GM19438 (cell line): ENCODE results near the gene LDB2.
"Not testable (repeated sequence)": the region's sequence is repeated elsewhere in the genome, so short reads cannot be mapped to it uniquely, and the experiment has no call there.

ENCODE experiments used
- ATAC-seq: cut with Tn5 transposase; IDR thresholded peaks from one replicate; pipeline ENCODE4 v1.9.1; 2021; ENCODE audit warnings: low read depth; ENCODE audit not compliant: unreplicated experiment

LDB2 gene

DNA sequence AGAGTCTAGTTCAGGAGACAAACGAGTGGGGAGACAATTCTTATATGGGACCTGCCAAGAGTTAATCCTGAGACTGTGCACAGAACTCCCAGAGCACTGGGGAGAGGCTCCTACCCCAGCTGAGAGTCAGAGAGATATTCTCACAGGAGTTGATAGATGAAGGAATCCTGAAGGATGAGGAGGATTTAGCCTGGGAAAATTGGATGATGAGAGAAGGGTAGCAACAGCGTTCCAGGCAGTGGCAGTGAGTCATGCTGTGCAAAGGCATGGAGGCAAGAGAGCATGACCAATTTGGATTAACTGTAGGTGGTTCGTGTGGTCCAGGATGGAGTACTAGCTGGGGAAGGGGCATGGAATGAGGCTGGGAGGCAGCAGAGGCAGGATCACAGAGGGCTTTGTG lies 318.6 kb downstream of the LDB2 start:
- ATAC-seq: no peak

DNA sequence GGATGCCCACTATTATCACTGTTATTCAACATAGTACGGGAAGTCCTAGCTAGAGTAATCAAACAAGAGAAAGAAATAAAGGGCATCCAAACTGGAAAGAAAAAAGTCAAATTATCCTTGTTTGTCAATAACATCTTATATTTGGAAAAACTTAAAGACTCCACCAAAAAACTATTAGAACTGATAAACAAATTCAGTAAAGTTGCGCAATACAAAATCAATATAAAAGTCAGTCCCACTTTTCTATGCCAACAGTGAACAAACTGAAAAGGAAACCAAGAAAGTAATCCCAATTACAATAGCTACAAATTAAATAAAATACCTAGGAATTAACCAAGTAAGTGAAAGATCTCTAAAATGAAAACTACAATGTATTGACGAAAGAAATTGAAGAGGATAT lies 321.3 kb downstream of the LDB2 start:
- no peak for ATAC-seq

DNA sequence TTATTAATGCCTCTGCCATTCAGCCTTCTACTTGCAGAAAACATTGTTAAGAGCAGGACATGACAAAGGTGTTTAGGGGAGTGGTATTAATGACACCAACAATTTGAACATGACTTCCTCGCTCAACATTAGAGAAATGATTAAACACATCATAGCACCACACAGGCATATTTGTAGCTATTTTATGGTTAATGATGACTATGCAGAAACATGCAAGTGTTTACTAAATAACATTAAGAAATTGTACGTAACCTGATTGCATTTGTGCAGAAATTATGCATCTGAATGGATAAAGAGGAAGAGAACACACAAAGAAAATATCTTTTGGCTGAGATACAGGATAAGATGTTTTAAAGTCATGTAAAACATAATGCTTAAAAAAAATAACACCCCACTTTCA lies 323.5 kb downstream of the LDB2 start:
- no peak for ATAC-seq

DNA sequence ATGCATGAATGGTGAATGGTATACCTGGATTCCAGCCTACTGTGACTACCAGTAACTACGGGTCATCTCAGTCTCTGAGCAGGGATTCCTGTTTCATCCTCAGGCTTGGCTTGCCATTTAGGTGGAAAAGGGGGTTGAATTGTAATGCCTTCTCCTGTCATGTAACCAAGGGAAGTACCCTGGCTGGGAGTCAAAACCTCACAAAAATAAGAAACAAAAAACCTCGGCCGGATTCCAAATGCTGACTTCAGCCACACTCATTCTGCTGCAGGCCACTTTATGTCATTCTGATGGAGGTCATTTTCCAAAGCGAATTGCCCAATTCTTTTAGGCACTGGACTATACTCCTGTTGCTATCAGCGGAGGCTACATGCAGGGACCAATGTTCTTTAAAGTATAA lies 324.7 kb downstream of the LDB2 start:
- ATAC-seq: no peak

DNA sequence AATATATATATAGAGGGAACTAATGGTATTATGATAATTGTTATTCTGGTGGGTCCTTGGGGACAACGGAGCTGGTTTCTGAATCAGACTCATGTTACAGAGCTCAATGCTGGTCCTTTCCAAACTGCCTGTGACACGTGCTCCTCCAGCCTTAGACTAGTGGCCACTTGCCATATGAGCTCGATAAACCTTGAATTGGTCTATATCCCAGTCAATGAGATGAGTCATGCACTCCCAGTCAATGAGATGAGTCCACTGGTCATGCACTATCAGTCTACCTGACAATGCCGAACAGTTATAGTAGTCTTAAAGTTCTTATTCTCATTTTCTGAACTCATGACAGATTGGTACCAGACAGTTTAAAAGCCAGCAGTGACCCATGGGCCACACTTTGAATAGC lies 325.2 kb downstream of the LDB2 start:
- no peak for ATAC-seq

DNA sequence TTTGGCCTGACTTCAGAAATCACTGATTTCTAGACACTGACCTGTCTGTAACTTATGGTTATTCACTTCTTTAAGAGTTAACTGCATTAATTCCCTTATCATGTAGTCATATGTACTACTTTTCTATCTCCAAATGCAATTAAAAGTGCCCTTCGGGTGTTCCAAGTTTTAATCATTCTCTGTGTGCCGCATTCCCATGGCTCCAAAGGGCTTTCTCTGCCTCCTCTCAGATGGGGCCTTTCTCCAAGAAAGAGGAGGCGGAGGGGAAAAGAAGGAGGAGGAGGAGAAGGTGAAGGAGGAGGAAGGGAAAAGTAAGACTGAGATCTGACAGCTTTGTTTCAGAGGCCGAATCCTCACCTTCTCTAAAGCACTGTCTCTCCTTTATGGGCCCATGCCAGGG lies 325.8 kb downstream of the LDB2 start:
- no peak for ATAC-seq

DNA sequence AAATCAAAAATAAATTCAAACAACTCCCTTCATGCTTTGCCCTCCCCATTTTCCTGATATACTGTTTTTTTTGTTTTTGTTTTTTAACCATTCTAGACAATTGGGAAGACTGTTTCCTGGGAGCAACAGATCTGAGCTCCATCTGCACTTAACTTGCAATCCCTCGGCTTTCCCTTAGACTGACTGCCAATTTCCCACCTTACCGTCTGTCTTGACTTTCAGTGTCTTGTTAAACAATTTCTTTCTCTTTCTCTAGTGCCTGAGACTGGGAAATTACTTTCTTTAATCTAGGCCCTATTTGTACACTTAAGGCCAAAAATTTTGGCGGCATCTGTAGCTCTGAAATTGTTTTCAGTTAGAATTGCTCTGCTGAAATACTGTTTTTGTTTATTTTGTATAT lies 326.3 kb downstream of the LDB2 start:
- no peak for ATAC-seq

DNA sequence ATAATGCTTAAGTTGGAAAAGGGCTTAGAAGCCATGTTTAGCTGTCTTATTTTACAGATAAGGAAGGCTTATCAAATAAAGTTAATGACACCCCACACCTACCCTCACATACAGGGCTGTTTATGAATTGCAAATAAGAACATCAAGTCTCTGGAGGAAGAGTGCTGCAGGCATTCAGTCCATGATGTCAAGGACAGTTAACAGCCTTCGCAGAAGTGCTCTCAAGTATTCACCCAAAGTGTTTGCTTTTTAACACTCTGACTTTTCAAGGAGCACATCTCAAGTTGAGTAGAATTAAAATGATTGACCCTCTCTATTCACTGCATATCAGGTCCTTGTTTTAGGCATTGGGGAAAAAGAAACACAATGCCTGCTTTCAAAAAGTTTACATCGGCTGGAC lies 328.7 kb downstream of the LDB2 start:
- ATAC-seq: no peak

DNA sequence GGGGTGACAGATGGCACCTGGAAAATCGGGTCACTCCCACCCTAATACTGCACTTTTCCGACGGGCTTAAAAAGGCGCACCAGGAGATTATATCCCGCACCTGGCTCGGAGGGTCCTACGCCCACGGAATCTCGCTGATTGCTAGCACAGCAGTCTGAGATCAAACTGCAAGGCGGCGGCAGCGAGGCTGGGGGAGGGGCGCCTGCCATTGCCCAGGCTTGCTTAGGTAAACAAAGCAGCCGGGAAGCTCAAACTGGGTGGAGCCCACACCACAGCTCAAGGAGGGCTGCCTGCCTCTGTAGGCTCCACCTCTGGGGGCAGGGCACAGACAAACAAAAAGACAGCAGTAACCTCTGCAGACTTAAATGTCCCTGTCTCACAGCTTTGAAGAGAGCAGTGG lies 341.1 kb downstream of the LDB2 start:
- not testable (repeated sequence) for ATAC-seq

DNA sequence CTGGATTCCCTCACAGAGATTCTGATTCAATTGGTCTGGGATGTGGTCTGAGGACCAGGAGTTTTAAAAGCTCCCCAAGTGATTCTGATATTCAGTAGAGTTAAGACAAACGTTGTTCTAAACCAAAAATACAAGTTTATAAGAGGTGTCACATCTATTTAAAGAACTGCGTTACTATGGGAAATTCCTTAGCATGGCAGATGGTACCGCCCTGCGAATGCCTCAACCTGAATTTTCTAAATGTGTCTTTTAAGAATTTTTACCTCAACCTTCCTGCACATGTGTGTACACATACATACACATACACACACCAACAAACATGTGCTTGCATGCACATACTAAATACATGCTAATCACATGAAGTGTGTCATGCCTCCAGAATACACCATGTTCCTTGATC lies 343.3 kb downstream of the LDB2 start:
- ATAC-seq: no peak

DNA sequence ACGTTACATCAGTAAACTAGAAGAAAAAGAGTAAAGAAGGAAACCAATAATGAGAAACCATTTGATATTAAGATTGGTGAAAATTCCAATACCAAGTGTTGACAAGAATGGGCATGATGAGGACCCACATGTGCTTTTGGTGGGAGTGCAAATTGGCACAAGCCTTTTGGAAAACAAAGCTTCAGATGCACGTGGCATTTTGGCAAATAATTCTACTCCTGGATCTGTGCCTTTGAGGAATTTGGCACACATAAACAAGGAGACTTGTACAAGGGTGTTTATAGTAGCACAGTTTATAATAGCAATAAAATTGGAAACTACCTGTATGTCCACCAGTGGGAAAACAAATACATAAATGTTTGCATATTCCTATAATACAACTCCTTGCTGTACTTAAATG lies 347.9 kb downstream of the LDB2 start:
- ATAC-seq: no peak

DNA sequence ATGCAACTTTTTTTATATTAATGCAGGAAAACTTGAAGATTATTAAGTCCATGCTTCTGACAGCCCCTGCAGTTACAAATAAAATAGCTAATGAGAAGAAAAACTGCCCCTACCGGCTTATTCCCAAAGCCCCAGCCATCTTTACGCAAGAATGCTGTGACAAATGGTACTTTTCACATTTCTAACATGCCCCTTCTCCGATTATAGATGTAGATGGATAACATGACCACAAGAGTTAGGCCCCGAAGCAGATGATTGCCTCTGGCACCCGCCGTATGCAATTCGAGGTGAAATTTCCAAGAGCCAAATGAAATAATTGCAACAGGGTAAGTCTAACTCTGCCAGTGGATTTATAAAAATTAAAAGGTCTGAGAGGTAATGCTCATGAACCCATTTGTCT lies 352.8 kb downstream of the LDB2 start:
- no peak for ATAC-seq

DNA sequence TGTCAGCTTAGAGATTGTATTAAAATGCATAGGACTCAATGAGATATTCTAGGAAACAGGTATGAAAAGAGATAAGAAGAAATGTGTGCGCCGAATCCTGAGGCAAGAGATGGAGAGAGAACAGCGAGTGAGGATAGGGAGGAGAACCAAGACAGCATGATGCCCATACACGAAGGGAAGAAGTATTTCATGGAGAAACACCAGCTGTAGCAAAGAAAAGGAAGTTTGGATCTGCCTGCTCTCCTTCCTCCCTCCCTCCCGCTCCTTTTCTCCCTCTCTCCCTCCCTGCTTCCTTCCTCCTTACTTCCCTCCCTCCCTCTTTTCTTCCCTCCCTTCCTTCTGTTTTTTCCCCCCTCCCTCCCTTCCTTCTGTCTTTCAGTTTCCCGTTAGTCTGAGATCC lies 353.6 kb downstream of the LDB2 start:
- no peak for ATAC-seq

DNA sequence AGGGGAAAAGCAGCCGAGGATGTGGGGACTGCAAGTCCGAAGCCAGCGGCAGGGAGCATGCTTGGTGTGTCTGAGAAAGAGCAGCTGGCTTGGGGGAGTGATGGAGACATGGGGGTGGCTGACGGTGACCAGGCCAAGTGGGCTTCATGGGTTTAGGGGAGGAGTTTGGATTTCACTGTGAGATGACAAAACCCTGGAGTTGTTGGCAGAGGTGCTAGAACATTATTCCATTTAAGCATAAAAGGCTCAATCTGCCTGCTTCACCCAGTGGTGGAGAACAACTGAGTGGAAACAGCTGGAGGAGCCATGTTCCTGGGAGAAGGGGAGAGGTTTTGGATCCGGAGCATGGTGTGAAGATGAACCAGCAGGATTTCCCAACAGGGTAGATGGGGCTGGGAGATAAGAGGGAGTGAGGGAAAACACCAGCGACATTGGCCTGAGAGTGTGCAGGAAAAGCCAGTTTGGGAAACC lies 354.2 kb downstream of the LDB2 start:
- ATAC-seq: no peak

DNA sequence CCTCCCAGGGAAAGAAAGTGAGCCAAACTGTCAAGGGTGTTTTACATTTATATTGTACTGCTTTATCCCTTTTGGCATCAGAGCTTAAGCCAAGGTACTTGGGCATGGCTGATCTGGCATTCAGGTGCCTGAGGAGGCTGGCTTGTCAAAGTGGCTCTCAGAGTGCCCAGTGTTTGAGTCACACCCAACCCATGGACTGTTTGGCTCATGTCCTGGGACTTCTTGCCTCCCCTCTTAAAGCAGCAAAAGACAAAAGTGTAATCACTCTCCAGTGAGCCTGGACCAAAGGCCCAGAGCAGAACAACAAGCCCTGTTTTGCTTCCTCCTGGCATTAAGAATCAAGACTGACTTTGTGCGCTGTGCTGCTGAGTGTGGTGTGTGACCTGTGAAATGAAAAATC lies 360.5 kb downstream of the LDB2 start:
- ATAC-seq: no peak

DNA sequence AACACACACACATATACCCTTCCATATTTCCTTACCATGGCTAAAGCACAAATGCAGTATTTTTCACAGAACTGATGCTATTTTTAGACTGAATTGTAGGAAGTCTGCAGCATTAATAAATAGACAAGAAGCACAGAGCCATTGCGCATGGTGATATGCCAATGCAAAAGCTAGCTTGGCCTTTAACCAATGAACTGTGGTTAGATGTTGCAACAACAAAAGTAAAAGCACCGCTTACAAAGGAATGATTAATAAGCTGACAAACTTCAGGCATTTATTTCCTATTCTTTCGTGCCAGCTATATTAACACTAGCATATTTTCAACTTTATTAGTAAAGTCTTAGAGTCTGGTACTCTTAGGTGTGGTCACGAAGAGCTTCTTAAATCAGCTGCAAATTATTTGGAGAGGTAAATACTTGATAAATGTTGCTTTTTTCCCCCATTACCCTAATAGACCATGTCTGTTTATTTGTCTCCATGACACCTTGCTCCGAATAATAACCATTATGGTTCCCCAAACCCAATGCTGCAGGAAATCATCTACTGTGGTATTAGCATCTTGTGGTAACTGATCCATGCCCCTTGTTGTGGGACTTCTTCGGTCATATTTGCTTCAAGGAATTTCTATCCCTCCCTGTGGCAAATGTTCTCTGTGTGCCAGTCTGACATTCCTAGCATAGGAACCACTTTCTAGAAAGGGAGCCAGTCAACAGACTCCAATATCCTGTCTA lies 366.0 kb downstream of the LDB2 start:
- ATAC-seq: no peak

DNA sequence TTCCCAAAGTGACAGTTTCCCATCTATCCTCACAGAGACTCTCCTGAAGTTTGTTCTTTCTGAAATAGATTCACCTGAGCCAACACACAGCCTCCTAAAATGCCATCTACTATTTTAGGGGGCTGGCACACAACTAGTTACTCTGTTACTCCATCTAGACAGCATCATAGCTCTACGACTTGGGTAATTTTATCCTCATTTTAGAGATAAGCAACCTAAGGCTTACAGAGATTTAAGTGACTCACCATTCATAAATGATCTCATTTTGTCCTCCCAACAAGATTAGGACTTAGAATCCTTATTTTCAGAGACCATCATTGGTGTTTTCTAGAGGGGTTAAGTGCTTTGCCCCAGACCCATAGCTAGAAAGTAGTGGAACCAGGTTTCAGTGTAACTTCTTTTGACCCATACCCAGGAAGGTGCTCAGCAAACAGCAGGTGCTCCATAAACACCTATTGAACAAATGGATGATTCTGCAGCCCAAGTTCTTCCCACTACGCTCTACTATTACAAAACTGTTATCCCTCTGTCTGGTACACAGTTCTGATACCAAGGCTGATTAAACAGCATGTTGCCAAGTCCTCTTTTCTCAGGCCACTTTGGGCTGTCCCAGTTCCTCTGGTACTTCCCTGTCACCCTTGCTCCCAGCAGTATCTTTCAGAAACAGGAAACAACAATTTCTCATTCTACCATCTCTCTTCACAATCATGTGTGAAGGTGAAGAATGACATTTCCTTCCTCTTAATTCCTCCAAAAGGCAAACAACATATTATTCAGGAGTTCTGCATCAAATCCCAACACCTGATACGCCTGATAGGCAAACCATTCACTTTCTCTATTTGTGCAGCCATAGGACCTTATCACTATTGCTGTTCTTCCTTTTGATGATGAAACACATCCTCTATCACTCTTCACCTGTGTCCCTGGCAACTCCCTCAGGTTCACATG lies 367.5 kb downstream of the LDB2 start:
- no peak for ATAC-seq

DNA sequence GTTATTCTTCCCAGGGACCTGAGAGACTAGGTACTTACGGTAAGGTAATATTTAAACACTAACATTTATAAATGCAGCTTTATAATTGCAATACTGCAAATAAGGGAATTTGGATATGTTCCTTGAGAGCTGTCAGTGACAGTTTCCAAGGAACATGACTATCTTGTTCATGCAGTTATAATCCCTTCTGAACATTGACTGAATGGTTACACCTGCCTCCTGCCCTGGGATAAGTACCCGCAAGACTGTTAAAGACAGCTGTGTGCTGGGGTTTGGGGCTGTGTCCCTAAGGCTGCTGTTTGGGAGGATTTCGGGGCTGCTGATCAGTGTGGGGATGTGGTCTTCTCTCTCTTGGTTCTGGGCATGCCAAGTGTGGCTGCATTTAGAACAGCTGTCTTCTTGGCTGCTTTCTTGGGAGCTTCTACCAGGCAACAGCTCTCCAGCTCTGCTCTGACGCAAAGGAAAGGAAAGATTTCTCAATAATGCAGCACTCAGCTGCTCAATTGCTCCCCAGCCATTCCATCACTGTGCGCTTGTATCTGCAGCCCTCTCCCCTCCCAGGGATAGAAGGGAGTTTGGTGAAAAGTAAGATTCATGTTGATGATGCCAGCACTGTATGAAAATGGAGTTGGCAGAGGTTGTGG lies 373.4 kb downstream of the LDB2 start:
- no peak for ATAC-seq

DNA sequence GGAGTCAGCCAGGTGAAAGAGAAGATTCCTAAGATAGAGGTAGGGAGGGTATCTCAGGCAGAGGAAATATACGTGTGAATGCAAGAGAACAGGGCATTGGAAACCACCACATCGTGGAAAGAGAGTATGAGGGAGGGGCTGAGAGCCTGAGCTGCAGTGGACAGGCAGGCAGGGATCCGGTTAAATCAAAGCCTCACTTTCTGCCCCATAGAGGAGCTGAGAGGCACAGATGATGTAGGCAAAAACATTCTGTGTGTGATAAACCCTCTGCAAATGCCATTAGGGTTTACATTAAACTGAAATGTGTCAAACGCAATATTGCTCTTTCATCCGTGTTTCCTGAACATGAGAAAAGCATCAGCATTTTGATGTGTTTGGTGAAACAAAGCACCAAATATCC lies 374.0 kb downstream of the LDB2 start:
- no peak for ATAC-seq

DNA sequence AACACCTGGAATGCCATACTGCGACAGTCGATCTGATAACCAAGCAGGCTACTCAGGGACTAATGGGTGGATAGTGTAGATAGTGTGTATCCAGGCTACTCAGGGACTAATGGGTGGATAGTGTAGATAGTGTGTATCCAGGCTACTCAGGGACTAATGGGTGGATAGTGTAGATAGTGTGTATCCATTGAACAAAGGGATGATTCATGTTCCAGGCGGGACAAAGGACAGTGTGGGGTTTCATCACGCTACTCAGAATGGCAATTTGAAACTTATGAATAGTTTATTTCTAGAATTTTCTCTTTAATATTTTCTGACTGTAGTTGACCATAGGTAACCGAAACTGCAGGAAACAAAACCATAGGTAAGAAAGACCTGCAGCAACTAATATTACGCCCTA lies 374.9 kb downstream of the LDB2 start:
- ATAC-seq: not testable (repeated sequence)

DNA sequence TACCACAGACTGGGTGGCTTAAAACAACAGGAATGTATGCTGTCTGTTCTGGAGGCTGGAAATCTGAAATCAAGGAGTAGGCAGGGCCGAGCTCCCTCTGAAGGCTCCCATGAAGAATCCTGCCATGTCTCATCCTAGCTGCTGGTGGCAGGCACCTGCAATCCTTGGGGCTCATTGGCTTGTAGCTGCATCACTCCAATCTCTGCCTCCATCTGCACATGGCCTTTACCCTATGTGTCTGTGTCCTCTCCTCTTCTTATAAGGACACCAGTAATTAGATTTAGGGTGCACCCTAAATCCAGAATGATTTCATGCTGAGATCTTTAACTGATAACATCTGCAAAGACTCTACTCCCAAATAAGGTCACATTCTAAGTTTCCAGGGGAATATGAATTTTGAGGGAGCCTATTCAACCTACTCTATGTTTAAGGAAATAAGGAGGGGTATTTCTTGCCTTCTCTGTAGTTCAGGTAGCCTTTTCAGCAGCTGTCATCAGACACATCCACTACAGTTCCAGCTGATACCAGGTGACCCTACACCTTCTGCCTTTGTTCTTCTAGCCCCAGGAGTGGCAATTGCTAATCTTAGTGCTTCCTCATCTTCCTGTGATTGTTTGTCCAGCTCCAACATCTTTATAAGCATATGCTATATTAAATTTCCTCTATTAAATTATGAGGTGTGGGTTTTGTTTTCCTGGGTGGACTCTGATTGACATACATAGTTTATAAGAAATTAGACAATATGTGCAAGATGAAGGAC lies 377.1 kb downstream of the LDB2 start:
- no peak for ATAC-seq
